GM18505 (cell line): ENCODE results near the gene TMED1.

Source experiments
- ATAC-seq: cut with Tn5 transposase; IDR thresholded peaks from one replicate; pipeline ENCODE4 v1.9.1; 2021; ENCODE audit not compliant: unreplicated experiment
- POLR2A ChIP-seq: IDR thresholded peaks from 4 replicates; pipeline ENCODE4 v1.6.1; 2011; ENCODE audit warnings: borderline replicate concordance; ENCODE audit not compliant: insufficient read depth, insufficient read length; ENCODE audit errors: extremely low read depth

TMED1 gene

DNA sequence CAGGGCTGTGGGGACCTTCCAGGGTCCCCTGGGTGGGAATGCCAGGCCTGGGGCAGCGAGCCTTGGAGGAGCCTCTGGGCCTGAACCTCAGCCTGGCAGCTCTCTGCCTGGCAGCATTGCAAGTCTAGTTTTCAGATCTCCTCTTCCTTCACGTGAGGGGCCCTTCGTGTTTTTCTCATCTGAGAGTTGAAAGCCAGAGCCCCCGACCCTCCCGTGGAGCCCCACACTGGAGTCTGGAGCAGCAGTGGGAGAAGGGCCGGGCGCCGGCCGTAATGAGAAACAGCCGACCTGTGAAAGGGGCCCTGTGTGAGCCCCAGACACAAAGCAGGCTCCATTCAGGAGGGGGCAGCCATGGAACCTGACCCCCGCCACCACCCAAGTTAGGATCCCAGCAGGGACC lies 19.3 kb downstream of the TMED1 start:
- TF ChIP-seq POLR2A: no peak
- ATAC-seq: no peak

DNA sequence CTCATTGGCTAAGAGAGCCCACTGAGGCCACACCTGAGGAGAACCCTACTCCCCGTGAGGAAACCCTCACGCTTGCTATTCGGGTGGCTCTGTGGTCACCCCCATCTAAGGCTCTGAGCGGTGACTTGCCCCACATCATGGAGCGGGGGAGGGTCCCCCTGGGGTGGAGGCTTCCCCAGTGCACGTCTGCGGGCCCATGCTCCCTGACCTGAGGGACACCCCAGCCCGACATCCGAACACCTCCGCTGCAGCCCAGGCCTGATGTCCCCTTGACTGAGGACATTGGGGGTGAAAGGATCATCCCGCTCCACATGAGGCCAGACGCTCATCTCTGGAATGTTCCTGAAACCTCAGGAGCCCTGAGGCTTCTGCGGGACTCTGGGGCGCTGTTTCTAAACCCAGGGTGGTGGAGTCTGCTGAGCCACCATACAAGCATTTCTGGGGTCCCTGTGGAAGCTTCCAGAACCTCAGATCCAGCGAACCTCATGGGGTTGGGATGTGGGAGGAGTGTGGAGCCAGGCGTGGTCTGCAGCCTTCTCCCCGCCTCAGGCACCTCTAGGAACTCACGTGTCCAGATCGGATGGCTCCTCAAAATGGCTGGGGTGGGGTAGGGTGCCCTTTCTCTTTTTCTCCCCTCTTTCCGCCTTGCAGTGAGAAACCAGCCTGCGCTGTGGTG lies 19.9 kb downstream of the TMED1 start:
- no peak for TF ChIP-seq POLR2A
- ATAC-seq: no peak

DNA sequence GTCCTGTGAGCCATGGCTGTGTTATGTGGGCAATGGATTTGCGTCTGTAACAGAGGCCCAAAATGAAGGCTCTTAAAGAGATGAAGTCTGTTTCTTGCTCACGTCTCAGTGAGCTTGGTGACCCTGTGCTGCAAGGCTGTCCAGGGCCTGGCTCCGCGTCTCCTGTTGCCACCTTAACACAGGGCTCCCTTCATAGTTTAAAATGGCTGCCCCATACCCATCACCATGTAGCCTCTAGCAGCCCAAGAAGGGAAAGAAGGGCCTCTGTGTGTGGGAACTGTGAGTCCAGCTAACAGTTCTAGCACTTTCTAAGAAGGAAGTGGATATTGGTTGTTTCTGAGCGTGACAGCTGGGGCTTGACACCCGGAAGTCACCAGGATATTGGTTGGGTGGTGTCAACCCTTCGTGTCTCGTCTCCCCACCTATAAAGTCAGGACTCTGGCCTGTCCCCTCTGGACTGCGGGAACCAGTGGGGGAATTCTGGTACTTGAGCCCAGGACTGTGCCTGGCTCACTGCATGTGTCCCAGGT lies 20.9 kb downstream of the TMED1 start:
- no peak for ATAC-seq
- no peak for TF ChIP-seq POLR2A

DNA sequence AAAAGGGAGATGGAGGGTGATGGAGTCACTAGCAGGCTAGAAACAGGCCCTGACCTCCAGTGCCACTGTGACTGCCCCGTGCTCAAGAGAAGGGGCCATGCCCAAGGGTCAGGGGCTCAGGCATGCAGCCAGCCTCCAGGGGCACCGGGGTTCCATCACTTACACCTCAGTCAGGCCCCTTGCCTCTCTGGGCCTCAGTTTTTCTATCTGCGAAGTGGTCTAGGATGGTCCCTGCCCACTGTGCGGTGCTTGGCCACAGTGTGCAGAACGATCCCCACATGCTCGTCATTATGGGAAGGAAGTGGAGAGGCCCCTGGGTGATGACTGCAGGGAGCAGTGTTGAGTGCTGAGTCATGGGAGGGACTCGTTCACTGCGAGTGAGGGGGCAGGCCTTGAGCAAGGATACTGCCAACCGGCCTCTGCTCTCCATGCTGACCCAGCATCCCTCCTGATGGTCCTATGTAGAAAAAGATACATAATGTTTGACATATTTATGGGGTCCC lies 23.1 kb downstream of the TMED1 start:
- TF ChIP-seq POLR2A: no peak
- no peak for ATAC-seq

DNA sequence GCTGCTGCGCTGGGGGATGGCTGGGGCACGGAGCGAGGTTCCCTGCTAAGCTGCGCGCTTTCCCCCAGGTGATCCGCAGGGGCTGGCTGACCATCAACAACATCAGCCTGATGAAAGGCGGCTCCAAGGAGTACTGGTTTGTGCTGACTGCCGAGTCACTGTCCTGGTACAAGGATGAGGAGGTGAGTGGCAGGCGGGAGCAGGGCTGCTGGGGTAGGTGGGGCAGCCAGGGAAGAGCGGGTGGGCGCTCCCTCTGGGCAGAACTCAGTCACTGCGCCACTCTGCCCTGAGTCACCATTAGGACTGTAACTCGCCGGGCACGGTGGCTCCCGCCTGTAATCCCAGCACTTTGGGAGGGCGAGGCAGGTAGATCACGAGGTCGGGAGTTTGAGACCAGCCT lies 23.8 kb downstream of the TMED1 start:
- no peak for ATAC-seq

DNA sequence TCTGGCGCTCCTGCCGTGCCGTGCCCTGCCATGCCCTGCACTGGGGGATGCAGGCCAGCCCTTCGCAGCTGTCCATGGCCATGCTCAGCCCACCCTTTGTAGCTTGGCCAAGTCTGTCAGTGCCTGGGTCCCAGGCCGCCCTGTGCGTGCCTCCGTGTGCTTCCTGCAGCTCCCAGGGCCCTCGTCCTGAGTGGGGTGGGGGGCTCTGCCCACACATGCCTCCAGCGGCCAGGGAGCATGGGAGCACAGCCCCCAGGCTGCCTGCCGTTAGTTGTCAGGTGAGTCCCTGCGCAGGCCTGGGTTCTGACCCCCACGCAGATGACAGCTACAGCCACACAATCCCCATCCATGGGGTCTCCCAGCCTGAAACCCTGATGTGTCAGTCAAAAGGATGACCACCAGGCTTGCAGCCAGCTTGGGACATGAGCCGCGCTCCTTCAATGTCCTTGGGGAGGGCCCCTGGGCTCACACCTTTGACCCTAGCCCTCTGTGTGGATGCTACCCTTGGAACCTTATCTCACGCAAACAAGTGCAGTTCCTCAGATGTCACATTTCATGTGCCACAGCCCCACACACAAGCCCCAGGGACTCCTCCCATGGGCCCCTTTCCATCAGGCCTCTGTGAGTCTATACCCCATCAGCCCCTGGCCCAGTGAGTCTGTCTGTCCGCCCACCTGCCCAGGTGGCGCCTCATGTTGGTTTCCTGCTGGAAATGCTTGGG lies 24.5 kb downstream of the TMED1 start:
- no peak for TF ChIP-seq POLR2A
- ATAC-seq: no peak

More for the DNA sequence above, 23.8 kb downstream of the TMED1 start:
- TF ChIP-seq POLR2A: no peak

DNA sequence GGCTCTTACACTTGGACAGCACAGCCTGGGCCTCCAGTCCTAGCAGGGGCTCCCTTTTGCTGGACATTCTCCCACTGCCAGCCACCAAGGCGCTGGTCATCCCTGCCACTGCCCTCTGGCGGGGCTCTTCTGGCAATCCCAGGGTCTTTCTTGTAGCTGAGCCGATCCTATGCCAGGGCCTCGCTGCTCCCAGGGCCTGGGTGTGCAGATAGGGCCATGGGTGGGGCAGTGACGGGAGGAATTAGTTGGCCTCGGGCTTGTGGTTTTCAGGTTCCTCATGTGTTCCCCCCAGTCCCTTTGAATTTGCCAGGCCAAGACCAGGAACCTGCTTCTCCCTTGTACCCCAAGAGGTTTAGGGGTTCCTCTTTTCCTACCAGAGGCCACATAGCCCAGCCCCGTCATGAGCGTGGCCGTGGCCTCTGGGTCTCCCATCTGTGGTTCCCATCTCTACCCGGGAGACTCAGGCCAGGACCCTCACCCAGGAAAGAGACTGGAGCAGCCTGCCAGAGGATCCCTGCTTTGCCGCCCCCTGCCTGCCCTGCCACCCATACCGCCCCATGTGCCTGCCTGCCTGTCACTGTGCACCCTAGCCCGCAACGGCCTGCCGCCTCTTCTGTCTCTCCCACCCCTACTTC lies 26.2 kb downstream of the TMED1 start:
- ATAC-seq: no peak
- TF ChIP-seq POLR2A: no peak

DNA sequence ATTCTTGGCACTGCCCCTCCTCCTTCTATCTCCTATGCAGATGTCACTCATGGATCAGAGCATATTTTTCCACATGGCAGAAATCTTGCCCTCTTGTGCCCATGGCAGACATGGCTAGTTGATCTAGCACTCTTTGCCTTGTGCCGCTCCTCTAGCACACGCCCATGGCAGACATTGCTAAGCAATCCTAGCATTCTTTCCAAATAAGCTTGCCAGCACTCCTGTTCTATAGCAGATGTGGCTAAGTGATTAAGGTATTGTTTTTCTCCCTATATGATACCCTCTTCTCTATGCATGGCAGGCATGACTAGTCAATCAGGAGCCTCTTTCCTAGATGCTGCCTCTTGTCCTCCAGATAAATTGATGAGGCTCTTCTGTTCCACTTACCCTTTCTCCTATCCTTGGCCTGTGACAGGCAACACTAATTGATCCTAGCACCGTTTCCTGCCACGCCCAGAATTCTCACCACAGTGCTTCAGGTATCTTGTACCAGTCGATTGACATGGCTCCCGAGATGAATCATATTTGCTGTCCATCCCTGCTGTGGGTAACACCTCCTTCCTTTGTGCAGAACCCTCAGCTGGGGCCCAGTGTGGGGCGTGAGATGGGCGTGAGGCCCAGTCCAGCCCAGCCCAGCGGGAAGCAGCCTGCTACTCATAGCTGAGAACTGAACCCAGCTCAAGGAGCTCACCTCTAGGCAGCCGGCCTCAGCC lies 26.9 kb downstream of the TMED1 start:
- no peak for ATAC-seq
- no peak for TF ChIP-seq POLR2A

DNA sequence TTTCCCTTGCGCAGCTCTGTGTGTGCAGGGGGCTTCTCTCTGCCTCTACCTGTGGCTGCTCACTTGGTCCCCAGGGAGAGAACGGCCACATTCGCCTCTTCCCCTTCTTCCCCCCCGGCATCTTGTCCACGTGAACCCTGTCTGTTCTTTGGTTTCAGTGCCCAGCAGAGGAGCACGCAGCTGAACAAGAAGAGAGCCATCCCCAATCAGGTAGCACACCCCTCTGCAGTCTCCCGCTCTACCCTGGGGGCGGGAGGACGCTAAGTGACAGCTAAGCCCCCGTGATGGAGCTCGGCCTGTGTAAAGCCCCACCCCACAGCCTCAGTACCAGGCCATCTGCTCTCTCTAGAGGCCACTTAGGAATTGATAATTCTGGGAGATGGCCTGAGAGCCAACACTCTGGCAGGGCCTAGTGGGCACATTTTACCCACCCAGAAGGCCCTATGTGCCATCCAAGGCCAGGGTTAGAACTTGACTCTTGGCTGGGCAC lies 30.2 kb downstream of the TMED1 start:
- no peak for ATAC-seq
- TF ChIP-seq POLR2A: no peak

DNA sequence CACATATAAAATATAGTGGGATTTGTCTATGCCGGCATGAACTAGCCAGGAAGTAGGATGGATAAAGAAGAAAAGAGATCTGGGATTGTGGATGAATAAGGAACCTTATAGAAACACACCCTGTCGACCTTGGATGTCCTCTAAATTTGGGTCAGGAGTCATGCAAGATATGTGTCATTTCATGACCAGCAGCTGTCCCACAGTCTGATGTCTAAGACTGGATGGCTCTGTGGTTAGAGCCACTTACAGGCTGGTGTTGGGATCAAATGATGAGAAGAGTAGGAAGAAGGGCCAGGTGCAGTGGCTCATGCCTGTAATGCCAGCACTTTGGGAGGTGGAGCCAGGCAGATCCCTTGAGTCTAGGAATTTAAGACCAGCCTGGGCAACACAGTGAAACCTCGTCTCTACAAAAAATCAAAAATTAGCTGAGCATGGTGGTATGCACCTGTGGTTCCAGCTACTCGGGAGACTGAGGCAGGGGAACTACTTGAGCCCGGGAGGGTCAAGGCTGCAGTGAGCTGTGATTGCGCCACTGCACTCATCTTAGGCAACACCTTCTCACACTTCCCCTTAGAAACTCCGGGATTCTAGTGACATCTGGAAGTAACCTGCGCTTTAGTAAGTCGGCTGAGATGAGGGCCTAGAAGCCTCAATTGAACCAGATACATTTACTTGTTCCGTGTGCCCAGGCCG lies 30.8 kb downstream of the TMED1 start:
- ATAC-seq: no peak

DNA sequence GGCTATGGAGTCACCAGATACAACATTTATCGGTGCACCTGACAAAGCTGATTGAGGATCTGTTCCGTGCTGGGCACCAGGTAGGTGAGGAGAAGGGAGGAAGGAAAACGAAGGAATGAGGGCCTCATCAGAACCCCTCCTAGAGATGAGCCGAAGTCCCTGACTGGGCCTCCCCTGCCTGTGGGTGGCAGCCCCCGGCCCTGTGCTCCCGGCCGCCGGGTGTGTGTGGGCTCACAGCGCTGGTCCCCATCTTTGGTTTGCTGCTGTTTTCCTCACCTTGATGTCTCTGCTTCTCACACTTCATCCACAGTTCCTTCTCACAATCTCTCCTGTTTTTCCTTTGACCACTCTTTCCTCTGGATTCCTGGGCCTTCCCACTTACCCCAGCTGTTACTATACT lies 32.8 kb downstream of the TMED1 start:
- TF ChIP-seq POLR2A: no peak
- ATAC-seq: no peak

More for the DNA sequence above, 30.8 kb downstream of the TMED1 start:
- TF ChIP-seq POLR2A: no peak

DNA sequence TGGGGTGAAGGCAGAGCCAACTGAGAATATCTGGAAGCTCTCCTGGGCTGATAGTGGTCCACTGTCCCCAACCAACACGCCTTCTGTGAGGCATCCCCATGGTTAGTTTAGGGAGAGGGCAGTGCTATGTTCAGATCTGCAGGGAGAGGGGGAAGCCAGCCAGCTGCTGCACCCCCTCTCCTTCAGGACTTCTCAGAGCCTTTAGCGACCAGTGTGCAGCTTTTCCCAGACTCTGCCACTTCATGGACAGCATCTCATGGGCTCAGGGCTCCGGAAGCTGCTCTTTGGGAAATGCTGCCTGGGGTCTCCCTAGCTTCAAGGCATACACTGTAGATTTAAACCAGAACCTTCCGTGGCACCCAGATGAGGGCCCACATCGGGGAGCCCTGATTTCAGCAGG lies 33.5 kb downstream of the TMED1 start:
- ATAC-seq: no peak

More for the DNA sequence above, 33.5 kb downstream of the TMED1 start:
- TF ChIP-seq POLR2A: no peak
